Upper lobe of left lung (tissue), 4 donors: Measurements from ENCODE around the gene DNMT3L.
"Not testable (repeated sequence)": the region's sequence is repeated elsewhere in the genome, so short reads cannot be mapped to it uniquely, and the experiment has no call there.

Experiments
- POLR2A ChIP-seq, 4 donors: fragments of 450-650 bp; IDR thresholded peaks; one replicate each; pipeline ENCODE4 v1.5.1; 2016 to 2017; ENCODE audit warnings: antibody characterized with exemption in 4 of 4, mild to moderate bottlenecking in 2 of 4
- POLR2AphosphoS5 ChIP-seq, 2 donors: sonication (generic); formaldehyde crosslinking; IDR thresholded peaks; one replicate each; pipeline ENCODE4 v1.5.1; 2017; ENCODE audit warnings: antibody characterized with exemption in 2 of 2
- TF ChIP-seq, protein P1 (sequence below), 6 experiments: fragments of 450-650 bp in 4 of 6; fragments of 200-600 bp in 2 of 6; sonication (generic) in 2 of 6; IDR thresholded peaks; one replicate each; pipeline ENCODE4 v1.5.1; 2016 to 2019; ENCODE audit warnings: antibody characterized with exemption in 6 of 6

DNA sequence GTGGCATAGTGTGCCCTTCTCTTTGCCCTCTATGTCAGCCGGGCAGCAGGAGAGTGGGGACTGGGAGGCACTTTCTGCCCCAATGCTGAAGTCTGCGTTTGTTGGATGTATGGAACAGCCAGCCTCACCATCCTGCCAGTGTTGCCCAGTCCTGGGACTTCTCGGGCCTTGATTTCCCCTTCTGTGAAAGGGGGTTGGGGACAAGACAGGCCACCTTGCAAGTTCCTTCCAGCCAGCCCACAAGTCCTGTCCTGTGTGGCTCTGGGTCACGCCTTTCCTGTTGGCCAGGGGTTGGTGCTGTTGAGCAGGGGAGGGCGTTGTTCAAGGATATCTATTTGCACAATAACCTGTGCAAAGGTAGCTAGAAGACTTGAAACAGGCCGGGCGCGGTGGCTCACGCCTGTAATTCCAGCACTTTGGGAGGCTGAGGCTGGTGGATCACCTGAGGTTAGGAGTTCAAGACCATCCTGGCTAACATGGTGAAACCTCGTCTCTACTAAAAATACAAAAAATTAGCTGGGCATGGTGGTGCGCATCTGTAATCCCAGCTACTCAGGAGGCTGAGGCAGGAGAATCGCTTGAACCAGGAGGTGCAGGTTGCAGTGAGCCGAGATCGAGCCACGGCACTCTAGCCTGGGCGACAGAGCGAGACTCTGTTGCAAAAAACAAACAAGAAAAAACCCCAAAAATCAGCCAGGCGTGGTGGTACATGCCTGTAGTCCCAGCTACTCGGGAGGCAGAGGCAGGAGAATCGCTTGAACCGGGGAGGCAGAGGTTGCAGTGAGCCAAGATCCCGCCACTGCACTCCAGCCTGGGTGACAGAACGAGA lies 41.1 kb upstream of the DNMT3L start:
- TF ChIP-seq, protein P1, sequence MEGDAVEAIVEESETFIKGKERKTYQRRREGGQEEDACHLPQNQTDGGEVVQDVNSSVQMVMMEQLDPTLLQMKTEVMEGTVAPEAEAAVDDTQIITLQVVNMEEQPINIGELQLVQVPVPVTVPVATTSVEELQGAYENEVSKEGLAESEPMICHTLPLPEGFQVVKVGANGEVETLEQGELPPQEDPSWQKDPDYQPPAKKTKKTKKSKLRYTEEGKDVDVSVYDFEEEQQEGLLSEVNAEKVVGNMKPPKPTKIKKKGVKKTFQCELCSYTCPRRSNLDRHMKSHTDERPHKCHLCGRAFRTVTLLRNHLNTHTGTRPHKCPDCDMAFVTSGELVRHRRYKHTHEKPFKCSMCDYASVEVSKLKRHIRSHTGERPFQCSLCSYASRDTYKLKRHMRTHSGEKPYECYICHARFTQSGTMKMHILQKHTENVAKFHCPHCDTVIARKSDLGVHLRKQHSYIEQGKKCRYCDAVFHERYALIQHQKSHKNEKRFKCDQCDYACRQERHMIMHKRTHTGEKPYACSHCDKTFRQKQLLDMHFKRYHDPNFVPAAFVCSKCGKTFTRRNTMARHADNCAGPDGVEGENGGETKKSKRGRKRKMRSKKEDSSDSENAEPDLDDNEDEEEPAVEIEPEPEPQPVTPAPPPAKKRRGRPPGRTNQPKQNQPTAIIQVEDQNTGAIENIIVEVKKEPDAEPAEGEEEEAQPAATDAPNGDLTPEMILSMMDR (IDR thresholded peaks at IDR 0.05): not testable (repeated sequence)
- not testable (repeated sequence) for TF ChIP-seq POLR2A, POLR2AphosphoS5 (IDR thresholded peaks at IDR 0.05)
